ENCODE results near the gene HOMEZ. TPM values are rescaled to one million over a fixed set of nuclear protein-coding genes. Genes with fewer than 3 reads are reported as not detected.

HOMEZ gene
- total and polyA plus RNA-seq, 2 experiments from 2014 or later, result 5.3 to 7.9 TPM

GRCh38 chr14:23301288-23301968 is 15.5 kb upstream of the HOMEZ start:
- no peaks in the 10 kb centered on the region for H3K9me2 ChIP-seq (ENCODE audit: insufficient read depth)
- H3K9me3 Mint-ChIP-seq, result no peaks in the 10 kb centered on the region; the same call in 2 of the 3 replicates
- no peak overlapping the region for H2AFZ ChIP-seq
- peak overlapping the region; percentile 90 for H3K4me3 ChIP-seq
- peak; percentile 97 for DNase-seq (ENCODE audit: low spot score)
- H3K36me3 ChIP-seq (ENCODE audit: insufficient read depth), result no peaks in the 10 kb centered on the region
- peak; percentile 77; the same call in 1 of the 2 replicates for TF ChIP-seq CREB1 (CRISPR knock-in tag; IDR thresholded peaks at IDR 0.05; ENCODE audit: low read depth)
- no peak for TF ChIP-seq EZH2 (IDR thresholded peaks at IDR 0.05; ENCODE audit: low read depth, unreplicated experiment)
- peak; percentile 71 to 75 for TF ChIP-seq CTCF (conservative IDR thresholded peaks at IDR 0.05; ENCODE audit: low read depth in 2 of 2)
- H3K27me3 ChIP-seq (ENCODE audit: insufficient read depth), result peaks cover 71% of the 10 kb centered on the region
- peaks cover 19% of the 10 kb centered on the region for H3K4me1 ChIP-seq (ENCODE audit: insufficient read depth)
- no peaks in the 10 kb centered on the region for H3K36me3 Mint-ChIP-seq (ENCODE audit: low read depth)
- H3K27ac Mint-ChIP-seq, result peak overlapping the region; percentile 97
- H3K27me3 Mint-ChIP-seq (ENCODE audit: insufficient read depth, low read depth, poor library complexity), result peaks cover 54% of the 10 kb centered on the region
- peak overlapping the region; percentile 97 for H3K4me2 ChIP-seq
- H4K20me1 ChIP-seq (replicated peaks; ENCODE audit: insufficient read depth), result peaks cover 8% of the 10 kb centered on the region
- no peaks in the 10 kb centered on the region for H3K79me2 ChIP-seq (replicated peaks; ENCODE audit: insufficient read depth)
- ATAC-seq, result peak; percentile 83
- H3K27ac ChIP-seq (ENCODE audit: low read depth), result peak overlapping the region; percentile 92; the same call in 1 of the 2 replicates
- H3F3A ChIP-seq (replicated peaks; ENCODE audit: low read depth), result peaks cover 6% of the 10 kb centered on the region; the same call in 1 of the 2 replicates
- H3K4me3 Mint-ChIP-seq, result peak overlapping the region; percentile 94
- peaks cover 13% of the 10 kb centered on the region for H3K4me1 Mint-ChIP-seq

GRCh38 chr14:23300687-23301223 is 14.8 kb upstream of the HOMEZ start:
- Histone ChIP-seq H3K4me1 (ENCODE audit: insufficient read depth) (peaks cover 14% of the 10 kb centered on the region), H2AFZ (no peak overlapping the region), H3K27ac (ENCODE audit: low read depth) (no peak overlapping the region), H3K27me3 (ENCODE audit: insufficient read depth) (peaks cover 78% of the 10 kb centered on the region), H4K20me1 (replicated peaks; ENCODE audit: insufficient read depth) (peaks cover 8% of the 10 kb centered on the region), H3F3A (replicated peaks; ENCODE audit: low read depth) (peaks cover 8% of the 10 kb centered on the region; the same call in 1 of the 2 replicates), H3K79me2 (replicated peaks; ENCODE audit: insufficient read depth) (no peaks in the 10 kb centered on the region), H3K4me2 (peak overlapping the region; percentile 90), H3K36me3 (ENCODE audit: insufficient read depth) (no peaks in the 10 kb centered on the region), H3K9me2 (ENCODE audit: insufficient read depth) (no peaks in the 10 kb centered on the region), H3K4me3 (peak overlapping the region; percentile 90)
- Mint-ChIP-seq H3K27ac (no peak overlapping the region), H3K4me1 (peaks cover 8% of the 10 kb centered on the region), H3K27me3 (ENCODE audit: insufficient read depth, low read depth, poor library complexity) (peaks cover 61% of the 10 kb centered on the region), H3K36me3 (ENCODE audit: low read depth) (no peaks in the 10 kb centered on the region), H3K4me3 (peak overlapping the region; percentile 88), H3K9me3 (no peaks in the 10 kb centered on the region; the same call in 2 of the 3 replicates)
- ATAC-seq (no peak), DNase-seq (ENCODE audit: low spot score) (peak; percentile 12)
- TF ChIP-seq CTCF (conservative IDR thresholded peaks at IDR 0.05; ENCODE audit: low read depth in 2 of 2) (no peak), EZH2 (IDR thresholded peaks at IDR 0.05; ENCODE audit: low read depth, unreplicated experiment) (peak; percentile 34), ETS1 (IDR thresholded peaks at IDR 0.05) (no peak), ZNF114 (CRISPR knock-in tag; IDR thresholded peaks at IDR 0.05) (no peak)
